PFSK-1 (cell line): Measurements from ENCODE around the gene DAB1.

Experiments used
- FOXP2 ChIP-seq: optimal IDR thresholded peaks from 2 replicates; pipeline ENCODE3; 2011; ENCODE audit warnings: borderline replicate concordance, control low read depth, inconsistent platforms; ENCODE audit not compliant: insufficient read depth; ENCODE audit errors: extremely low read length, extremely low read depth
- POLR2AphosphoS5 ChIP-seq: IDR thresholded peaks from 2 replicates; pipeline ENCODE4 v1.6.1; 2012; ENCODE audit warnings: low read depth, mild to moderate bottlenecking, control low read depth, low read length, moderate library complexity
- REST ChIP-seq, 2 experiments: IDR thresholded peaks; 2 replicates each; pipeline versions ENCODE4 v1.6.1 to v1.8.0; 2011 to 2012; ENCODE audit warnings: low read depth in 2 of 2, low read length in 2 of 2, control low read depth in 1 of 2, inconsistent platforms in 1 of 2, mild to moderate bottlenecking in 1 of 2, moderate library complexity in 1 of 2; ENCODE audit not compliant: insufficient read depth in 1 of 2
- SIN3A ChIP-seq: IDR thresholded peaks from 2 replicates; pipeline ENCODE4 v1.6.1; 2012; ENCODE audit warnings: mild to moderate bottlenecking, low read length, moderate library complexity, borderline replicate concordance; ENCODE audit not compliant: insufficient read depth
- TAF1 ChIP-seq: IDR thresholded peaks from 2 replicates; pipeline ENCODE4 v1.6.1; 2012; ENCODE audit warnings: low read length, control low read depth, borderline replicate concordance; ENCODE audit not compliant: insufficient read depth

Gene DAB1

DNA sequence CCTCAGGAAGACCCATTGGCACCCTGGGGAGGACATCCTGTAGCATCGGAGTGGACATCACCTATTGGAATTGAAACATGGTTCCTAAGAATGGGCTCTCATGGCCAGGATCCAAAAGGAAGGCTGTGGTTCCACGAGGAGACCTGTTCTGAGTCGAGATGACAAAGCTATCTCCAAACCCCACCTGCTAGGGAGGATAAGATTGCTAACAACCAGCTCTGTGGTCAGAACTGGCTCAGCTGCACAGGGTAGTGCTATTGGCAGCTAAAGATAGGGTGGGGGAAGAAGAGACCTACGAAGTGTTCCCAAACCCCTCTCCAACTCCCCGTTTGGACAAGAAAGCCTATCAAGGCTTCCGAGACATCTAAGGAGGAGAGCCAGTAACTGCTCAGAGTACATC lies 440.4 kb downstream of the DAB1 start:
- no peak for TF ChIP-seq POLR2AphosphoS5
- no peak for TF ChIP-seq SIN3A
- no peak for TF ChIP-seq TAF1
- TF ChIP-seq FOXP2: no peak
- TF ChIP-seq REST (IDR thresholded peaks at IDR 0.05; ENCODE audit: insufficient read depth in 1 of 2, low read depth in 2 of 2, low read length in 2 of 2): no peak

DNA sequence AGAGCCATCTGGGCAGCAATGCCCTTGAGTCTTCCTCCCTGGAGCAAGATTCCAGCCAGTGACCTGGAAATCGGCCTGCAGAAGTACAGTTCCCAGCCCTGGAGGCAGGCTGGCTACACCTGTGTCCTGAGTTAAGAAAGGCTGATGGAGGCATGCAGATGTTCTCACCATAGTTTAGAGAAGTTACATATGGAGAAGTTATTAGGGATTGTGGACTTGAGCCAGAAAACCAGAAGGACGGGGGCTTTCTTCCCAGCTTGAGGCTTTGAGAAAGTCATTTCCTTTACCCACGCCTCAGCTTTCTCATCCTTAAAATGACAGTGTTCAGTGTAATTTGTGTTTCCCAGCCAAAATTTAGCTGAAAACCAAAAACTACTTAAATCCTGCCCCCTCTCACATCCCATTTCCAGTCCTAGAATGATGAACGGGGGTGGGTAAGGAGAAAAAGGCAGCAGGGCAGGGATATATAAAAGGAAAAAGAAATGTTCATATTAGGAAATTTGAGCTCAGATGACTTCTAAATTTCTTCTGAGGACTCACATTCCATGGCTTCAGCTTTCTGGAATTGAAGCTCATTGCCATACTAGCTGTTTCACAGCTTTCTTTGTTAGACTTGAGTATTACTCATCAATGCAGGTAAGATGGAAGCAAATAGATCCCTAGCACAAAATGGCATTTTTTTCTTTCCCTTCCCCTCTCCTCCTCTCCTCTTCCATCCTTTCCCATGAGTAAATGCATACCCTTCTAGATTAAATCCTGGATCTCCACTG lies 443.7 kb downstream of the DAB1 start:
- TF ChIP-seq TAF1 (no peak), FOXP2 (no peak)

DNA sequence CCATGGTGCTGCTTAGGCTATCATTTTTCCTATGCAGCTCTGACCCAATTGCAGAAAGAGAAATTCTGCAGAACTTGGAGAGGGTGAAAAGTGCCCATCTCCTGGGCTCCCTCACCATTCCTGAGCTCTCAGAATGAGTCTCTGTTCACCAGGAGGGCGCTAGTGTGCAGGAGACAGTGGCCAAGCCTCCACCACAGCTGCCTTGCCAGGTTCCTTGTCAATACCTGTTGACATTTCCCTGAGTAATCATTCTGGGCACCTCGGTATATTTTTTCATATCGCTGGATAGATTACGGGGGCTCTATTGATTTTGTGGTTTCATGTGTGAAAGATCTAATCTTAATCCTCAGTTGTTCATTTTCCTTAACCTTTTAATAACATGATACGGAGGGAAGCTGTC lies 445.0 kb downstream of the DAB1 start:
- TF ChIP-seq FOXP2 (no peak), REST (IDR thresholded peaks at IDR 0.05; ENCODE audit: insufficient read depth in 1 of 2, low read depth in 2 of 2, low read length in 2 of 2) (no peak), SIN3A (no peak), TAF1 (no peak), POLR2AphosphoS5 (no peak)

DNA sequence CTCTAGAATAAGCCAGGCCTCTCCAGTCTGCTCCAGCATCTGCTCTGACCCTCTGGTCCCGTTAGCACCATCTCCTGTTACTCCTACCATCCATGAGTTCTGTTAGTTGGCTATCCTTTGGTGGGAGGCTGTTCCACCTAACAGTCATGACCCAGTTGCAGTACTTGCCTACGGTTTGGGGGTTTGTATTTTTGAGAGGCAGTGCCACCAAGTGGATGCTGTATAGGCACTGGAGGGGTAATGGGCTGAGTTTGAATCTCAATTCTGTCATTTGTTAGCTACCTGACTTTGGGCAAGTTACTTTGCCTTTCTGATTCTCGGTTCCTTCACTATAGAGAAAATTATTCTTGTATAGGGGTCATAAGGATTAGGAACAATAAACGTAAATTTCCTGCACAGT lies 445.9 kb downstream of the DAB1 start:
- TF ChIP-seq SIN3A: no peak
- TF ChIP-seq TAF1: no peak
- TF ChIP-seq FOXP2: no peak
- TF ChIP-seq REST (IDR thresholded peaks at IDR 0.05; ENCODE audit: insufficient read depth in 1 of 2, low read depth in 2 of 2, low read length in 2 of 2): no peak
- TF ChIP-seq POLR2AphosphoS5: no peak

DNA sequence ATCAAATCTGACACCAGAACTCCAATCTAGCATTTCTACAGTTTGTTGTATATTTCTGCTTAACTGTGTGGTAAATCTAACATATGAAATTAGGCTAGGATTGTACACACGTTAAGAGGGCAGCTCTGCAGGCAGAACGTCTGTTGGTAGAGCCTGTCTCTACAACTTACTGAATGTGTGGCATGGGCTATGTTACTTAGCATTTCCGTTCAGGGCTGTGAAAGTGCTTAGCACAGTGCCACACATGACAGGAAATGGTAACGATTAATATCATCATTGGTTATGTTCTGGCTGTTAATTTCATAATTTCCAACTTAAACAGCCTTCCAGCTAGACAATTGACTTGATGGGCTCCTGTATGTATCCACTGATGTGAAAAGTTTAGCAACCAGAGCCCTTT lies 448.4 kb downstream of the DAB1 start:
- TF ChIP-seq REST (IDR thresholded peaks at IDR 0.05; ENCODE audit: insufficient read depth in 1 of 2, low read depth in 2 of 2, low read length in 2 of 2) (no peak), POLR2AphosphoS5 (no peak), FOXP2 (no peak), SIN3A (no peak), TAF1 (no peak)
